Upper lobe of left lung (tissue), 6 donors: ENCODE measurements around the gene SYF2. TPM values are rescaled to one million over a fixed set of nuclear protein-coding genes. Genes with fewer than 3 reads are reported as not detected.
"Not testable (repeated sequence)": the region's sequence is repeated elsewhere in the genome, so short reads cannot be mapped to it uniquely, and the experiment has no call there.

Source experiments
- ATAC-seq, 2 donors: fragments of 200-7000 bp; cut with Tn5 transposase; one replicate each; pipeline ENCODE4 v1.9.1; 2022; ENCODE audit warnings: mild to moderate bottlenecking in 2 of 2, moderate library complexity in 2 of 2; ENCODE audit not compliant: low FRiP score in 2 of 2
- DNase-seq, 2 donors: peaks; one replicate each; pipeline ENCODE4 v3.0.0-alpha.2; 2019 to 2020
- H3K27ac ChIP-seq, 4 donors: fragments of 200-600 bp; sonication (generic); one replicate each; pipeline ENCODE4 v1.5.1; 2016 to 2019
- H3K27me3 ChIP-seq, 4 donors: fragments of 200-600 bp; sonication (generic); one replicate each; pipeline ENCODE4 v1.5.1; 2017 to 2019
- H3K36me3 ChIP-seq, 4 donors: fragments of 200-600 bp; sonication (generic); one replicate each; pipeline ENCODE4 v1.5.1; 2016 to 2019
- H3K4me1 ChIP-seq, 4 donors: fragments of 200-600 bp; sonication (generic); one replicate each; pipeline ENCODE4 v1.5.1; 2018 to 2019
- H3K4me3 ChIP-seq, 4 donors: fragments of 200-600 bp; sonication (generic); one replicate each; pipeline ENCODE4 v1.5.1; 2017 to 2019; ENCODE audit warnings: mild to moderate bottlenecking in 2 of 4, moderate library complexity in 1 of 4
- H3K9me3 ChIP-seq, 4 donors: fragments of 200-600 bp; sonication (generic); one replicate each; pipeline ENCODE4 v1.5.1; 2018 to 2019
- EP300 ChIP-seq, 4 donors: sonication (generic); formaldehyde crosslinking; IDR thresholded peaks; one replicate each; pipeline ENCODE4 v1.5.1; 2017; ENCODE audit warnings: antibody characterized with exemption in 4 of 4, control low read depth in 2 of 4
- POLR2A ChIP-seq, 4 donors: fragments of 450-650 bp; IDR thresholded peaks; one replicate each; pipeline ENCODE4 v1.5.1; 2016 to 2017; ENCODE audit warnings: antibody characterized with exemption in 4 of 4, mild to moderate bottlenecking in 2 of 4
- POLR2AphosphoS5 ChIP-seq, 2 donors: sonication (generic); formaldehyde crosslinking; IDR thresholded peaks; one replicate each; pipeline ENCODE4 v1.5.1; 2017; ENCODE audit warnings: antibody characterized with exemption in 2 of 2
- WGBS, 2 donors: methylation state at CpG; one replicate each; pipeline ENCODE4 v1.1.5; 2017 to 2018; 5-methylcytosine and 5-hydroxymethylcytosine counted together
- total RNA-seq, 6 donors: library from RNA; depleted of rRNA in 4 of 6; stranded (reverse); fragments of >200 nt in 4 of 6; gene quantifications; one replicate each; pipeline versions ENCODE4 v1.1.0 to v1.2.1, GENCODE V29; 2016 to 2021
- TF ChIP-seq, protein P1 (sequence below), 6 experiments: fragments of 450-650 bp in 4 of 6; fragments of 200-600 bp in 2 of 6; sonication (generic) in 2 of 6; IDR thresholded peaks; one replicate each; pipeline ENCODE4 v1.5.1; 2016 to 2019; ENCODE audit warnings: antibody characterized with exemption in 6 of 6
- donor health status: DM: no; HTN: no; CAD: no; lungs with moderate emphysema.
- donor health status: DM: no; HTN: yes; CAD: no; lungs with severe emphysema.

The SYF2 gene
- total RNA-seq = 10 to 100 TPM; 21.9 to 66.5 (median 39.5) TPM

DNA sequence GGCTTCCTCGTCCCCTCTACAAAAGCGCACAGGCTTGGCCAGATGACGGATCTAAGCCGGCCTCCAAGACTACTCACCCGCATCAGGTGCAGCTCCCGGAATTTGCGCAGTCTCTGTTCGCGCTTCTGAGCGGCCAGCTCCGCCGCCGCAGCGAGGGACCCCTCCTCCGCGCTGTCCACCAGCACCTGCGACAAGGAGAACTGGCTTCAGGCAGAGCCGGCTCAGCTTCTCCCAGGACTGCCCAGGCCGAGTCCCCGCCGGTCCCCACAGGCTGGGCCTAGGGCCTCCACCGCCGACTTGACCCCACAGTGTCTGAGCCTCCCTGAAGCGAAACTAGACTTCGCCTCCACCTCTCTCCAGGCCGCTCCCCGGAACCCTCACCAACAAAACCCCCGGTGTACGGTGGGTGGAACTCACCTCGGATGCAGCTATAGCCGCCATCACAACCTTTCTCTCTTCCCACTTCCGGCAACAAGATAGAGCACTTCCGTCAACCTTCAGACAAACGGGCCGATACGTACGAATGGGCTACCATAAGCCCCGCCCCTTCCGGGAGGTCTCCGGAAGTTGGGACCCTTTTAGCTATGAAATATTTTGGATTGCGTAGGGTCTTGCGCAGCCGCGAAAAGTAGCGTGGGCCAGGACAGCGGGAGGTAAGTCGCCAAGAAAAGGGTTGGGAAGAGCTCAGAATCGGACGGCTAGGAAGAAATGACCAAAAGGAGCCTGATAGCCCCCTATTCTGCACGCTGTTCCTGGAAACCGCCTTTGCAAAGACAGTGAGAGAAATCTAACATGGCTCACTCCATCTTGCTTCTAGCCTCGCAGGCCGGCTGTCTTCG, at the start of gene SYF2:
Gene SYF2, minus strand, starts transcription at position 476 of the 839 bp plus-strand sequence. Its CDS starts 35 bp downstream, at position 441.
- no peaks in the 10 kb centered on the region for H3K9me3 ChIP-seq
- H3K36me3 ChIP-seq = peaks cover 10 to 38% (median 28%) of the 10 kb centered on the region in 4 donors
- peak; percentile 96 to 97 for ATAC-seq
- TF ChIP-seq, protein P1, sequence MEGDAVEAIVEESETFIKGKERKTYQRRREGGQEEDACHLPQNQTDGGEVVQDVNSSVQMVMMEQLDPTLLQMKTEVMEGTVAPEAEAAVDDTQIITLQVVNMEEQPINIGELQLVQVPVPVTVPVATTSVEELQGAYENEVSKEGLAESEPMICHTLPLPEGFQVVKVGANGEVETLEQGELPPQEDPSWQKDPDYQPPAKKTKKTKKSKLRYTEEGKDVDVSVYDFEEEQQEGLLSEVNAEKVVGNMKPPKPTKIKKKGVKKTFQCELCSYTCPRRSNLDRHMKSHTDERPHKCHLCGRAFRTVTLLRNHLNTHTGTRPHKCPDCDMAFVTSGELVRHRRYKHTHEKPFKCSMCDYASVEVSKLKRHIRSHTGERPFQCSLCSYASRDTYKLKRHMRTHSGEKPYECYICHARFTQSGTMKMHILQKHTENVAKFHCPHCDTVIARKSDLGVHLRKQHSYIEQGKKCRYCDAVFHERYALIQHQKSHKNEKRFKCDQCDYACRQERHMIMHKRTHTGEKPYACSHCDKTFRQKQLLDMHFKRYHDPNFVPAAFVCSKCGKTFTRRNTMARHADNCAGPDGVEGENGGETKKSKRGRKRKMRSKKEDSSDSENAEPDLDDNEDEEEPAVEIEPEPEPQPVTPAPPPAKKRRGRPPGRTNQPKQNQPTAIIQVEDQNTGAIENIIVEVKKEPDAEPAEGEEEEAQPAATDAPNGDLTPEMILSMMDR (IDR thresholded peaks at IDR 0.05) = no peak
- TF ChIP-seq EP300 (IDR thresholded peaks at IDR 0.05) (peak in 1 of 4 donors; percentile 15), POLR2A (IDR thresholded peaks at IDR 0.05) (peak in 3 of 4 donors; percentile 50 to 80 (median 79)), POLR2AphosphoS5 (IDR thresholded peaks at IDR 0.05) (peak; percentile 84 to 87)
- WGBS, 2 donors = 0% methylated on average over 19 to 39 of the region's 54 CpGs
- H3K27me3 ChIP-seq = no peaks in the 10 kb centered on the region
- peak within 1 kb of the TSS; percentile 62 to 97 (median 88) for H3K4me3 ChIP-seq
- peak within 1 kb of the TSS; percentile 90 to 97 (median 94) for H3K27ac ChIP-seq
- H3K4me1 ChIP-seq = peaks cover 7 to 43% (median 29%) of the 10 kb centered on the region in 4 donors
- DNase-seq = peak; percentile 86 to 95

DNA sequence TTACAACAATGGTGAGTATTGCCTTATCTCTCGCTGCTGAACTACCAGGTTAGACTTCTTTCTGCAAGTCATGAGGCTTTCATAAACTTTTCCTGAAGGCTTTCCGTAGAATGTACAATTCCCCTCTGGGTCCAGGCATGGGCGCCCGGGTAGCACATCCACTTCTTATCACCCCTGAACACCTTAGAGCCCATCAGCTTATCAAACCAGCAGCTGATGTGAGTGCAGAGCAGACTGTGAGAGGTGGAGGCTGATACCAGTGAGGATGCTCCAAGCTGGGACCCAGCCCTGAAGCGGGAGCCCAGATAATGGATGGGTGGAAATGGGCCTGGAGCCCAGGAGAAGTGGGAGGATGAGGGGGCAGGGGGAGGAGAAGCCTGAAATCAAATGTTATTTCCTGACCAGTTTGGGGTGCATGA, 47.4 kb upstream of the SYF2 start:
- ATAC-seq, H3K9me3 ChIP-seq, H3K27me3 ChIP-seq, H3K4me3 ChIP-seq, DNase-seq, H3K27ac ChIP-seq, H3K4me1 ChIP-seq, H3K36me3 ChIP-seq: not testable (repeated sequence)
- WGBS, 2 donors = 86 to 93% methylated on average over 1 to 4 of the region's 5 CpGs

DNA sequence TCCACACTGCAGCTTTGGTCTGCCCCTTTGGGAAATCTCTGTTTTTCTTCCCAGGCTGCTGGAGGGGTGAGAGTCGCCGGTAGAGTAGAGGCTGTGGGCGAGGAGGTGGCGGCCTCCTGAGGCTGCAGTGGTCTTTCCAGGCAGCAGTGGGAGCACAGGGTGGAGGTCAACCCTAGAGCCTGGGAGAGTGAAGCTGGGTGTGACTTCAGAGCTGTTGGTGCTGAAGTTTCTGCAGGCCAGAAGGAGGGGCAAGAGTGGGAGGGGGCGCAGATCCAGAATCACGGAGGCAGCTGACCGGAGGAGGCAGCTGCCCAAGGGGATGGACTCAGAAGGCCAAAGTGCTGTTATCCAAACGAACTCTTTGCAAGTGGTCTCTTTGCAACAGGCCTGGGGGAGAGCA, 46.5 kb upstream of the SYF2 start:
- not testable (repeated sequence) for DNase-seq, H3K9me3 ChIP-seq, H3K4me1 ChIP-seq, ATAC-seq, H3K4me3 ChIP-seq, H3K27me3 ChIP-seq, H3K36me3 ChIP-seq, H3K27ac ChIP-seq
- 80 to 93% methylated on average over 4 to 7 of the region's 8 CpGs for WGBS, 2 donors

DNA sequence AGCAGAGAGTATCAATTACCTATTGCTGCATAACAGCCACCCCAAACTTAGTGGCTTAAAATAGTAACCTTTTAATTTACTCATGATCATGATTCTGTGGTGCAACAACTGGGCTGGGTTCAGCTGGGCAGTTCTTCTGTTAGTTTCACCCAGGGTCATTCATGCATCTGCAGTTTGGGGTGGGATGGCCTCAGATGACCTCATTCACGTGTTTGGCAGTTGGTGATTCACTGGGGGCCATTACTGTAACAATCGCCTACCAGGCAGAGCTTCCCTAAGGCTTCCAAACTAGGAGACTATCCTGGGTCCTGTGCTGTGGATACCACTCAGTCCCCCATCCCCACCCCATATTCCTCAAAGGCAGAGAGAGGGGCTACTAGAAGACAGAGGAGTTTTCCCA, 46.1 kb upstream of the SYF2 start:
- not testable (repeated sequence) for H3K4me1 ChIP-seq, ATAC-seq, H3K36me3 ChIP-seq, H3K4me3 ChIP-seq, DNase-seq, H3K27me3 ChIP-seq, H3K9me3 ChIP-seq, H3K27ac ChIP-seq
- 62% methylated on average over 2 of the region's 2 CpGs; no CpG with 5 or more reads in 1 of the 2 donors for WGBS, 2 donors

DNA sequence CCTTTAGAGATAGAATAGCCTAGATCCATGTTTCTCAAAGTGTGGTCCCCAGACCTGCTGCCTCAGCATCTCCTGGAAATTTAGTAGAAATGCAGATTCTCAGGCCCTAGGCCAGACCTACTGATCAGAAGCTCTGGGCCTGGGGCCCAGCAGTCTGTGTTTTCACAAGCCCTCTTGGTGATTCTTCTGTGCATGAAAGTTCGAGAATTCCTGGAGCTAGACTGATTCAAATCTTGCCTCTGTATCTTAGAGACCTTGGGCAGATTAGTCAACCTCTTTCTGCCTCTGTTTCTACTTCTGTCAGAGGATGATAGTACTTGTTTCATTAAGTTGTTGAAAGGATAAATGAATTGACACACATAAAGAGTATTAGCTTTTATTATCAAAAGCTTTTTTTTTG, 45.0 kb upstream of the SYF2 start:
- DNase-seq, H3K27me3 ChIP-seq, H3K4me1 ChIP-seq, H3K9me3 ChIP-seq, ATAC-seq, H3K27ac ChIP-seq, H3K36me3 ChIP-seq, H3K4me3 ChIP-seq: not testable (repeated sequence)
- WGBS, 2 donors = 91% methylated on average over 1 of the region's 1 CpG; no CpG with 5 or more reads in 1 of the 2 donors

DNA sequence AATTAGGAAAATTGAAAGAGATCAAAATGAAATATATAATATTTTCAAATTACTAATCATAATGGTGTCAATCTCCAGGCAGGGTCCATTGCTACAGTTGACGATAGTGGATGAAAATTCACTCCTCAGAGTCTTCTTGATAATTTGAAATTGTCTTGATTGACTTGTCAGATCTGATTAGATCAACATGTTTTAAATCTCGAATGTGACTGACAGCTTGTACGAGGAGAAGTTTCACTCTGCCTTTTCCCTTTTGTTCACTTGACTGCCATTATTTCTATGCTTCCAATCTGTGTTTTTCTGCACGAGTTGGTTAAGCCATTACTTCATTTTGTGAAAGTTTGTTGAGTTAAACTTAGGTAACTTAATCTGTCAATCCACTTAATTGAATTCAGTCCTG, 43.3 kb upstream of the SYF2 start:
- not testable (repeated sequence) for ATAC-seq, H3K9me3 ChIP-seq
- WGBS, 2 donors = 78 to 82% methylated on average over 4 of the region's 4 CpGs

DNA sequence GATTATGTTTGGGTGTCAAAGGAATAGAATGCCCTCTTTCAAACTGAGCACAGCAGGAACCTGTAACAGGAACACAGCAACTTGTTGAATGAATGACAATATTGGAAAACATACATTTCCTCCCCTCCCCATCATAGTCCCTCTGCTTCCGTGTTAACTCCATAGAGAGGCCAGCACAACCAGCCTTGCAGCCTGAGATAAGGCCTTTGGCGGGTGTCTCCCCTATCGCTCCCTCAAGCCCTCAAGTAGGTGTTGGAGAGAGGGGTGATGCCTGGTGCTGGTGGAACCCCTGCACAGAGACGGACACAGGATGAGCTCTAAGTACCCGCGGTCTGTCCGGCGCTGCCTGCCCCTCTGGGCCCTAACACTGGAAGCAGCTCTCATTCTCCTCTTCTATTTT, 39.9 kb upstream of the SYF2 start, which contains the start of gene RHD:
Gene RHD, plus strand, starts transcription at position 272 of the 400 bp plus-strand sequence. Its CDS starts 39 bp downstream, at position 311.
- not testable (repeated sequence) for H3K4me3 ChIP-seq, ATAC-seq, H3K4me1 ChIP-seq, H3K27ac ChIP-seq, H3K27me3 ChIP-seq, H3K9me3 ChIP-seq, DNase-seq, H3K36me3 ChIP-seq
- WGBS, 2 donors = 74 to 83% methylated on average over 6 to 8 of the region's 8 CpGs

More for the DNA sequence above, 43.3 kb upstream of the SYF2 start:
- not testable (repeated sequence) for H3K4me1 ChIP-seq, DNase-seq, H3K4me3 ChIP-seq, H3K27ac ChIP-seq, H3K27me3 ChIP-seq, H3K36me3 ChIP-seq

DNA sequence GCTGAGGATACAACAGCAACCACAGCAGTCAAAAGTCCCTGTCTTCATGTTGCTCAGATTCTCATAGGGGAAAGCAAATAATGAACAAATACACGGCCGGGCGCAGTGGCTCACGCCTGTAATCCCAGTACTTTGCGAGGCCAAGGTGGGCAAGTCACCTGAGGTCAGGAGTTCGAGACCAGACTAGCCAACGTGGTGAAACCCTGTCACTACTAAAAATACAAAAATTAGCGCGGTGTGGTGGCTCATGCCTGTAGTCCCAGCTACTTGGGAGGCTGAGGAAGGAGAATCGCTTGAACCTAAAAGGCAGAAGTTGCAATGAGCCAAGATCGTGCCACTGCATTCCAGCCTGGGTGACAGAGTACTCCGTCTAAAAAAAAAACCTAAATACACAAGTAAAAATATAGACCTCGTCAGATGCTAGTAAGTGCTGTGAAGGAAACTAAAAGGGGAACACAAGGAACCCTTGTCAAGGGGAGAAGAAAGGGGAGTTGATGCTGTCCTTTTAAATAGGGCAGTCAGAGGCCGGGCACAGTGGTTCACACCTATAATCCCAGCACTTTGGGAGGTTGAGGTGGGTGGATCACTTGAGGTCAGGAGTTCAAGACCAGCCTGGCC, 36.0 kb upstream of the SYF2 start:
- not testable (repeated sequence) for H3K36me3 ChIP-seq, DNase-seq, ATAC-seq, H3K9me3 ChIP-seq, H3K27me3 ChIP-seq, H3K4me1 ChIP-seq
- 31 to 39% methylated on average over 14 of the region's 14 CpGs for WGBS, 2 donors
- Histone ChIP-seq H3K27ac (peak overlapping the region; percentile 69 to 93 (median 88)), H3K4me3 (peak overlapping the region in 3 of 4 donors; percentile 53 to 62 (median 61))
